IMR-90 (cell line): Measurements from ENCODE around the gene FAM193A. TPM values are rescaled to one million over a fixed set of nuclear protein-coding genes. Genes with fewer than 3 reads are reported as not detected.

Experiments
- ATAC-seq: fragments of 200-7000 bp; cut with Tn5 transposase; 2 replicates; pipeline ENCODE4 v1.9.1; 2020; ENCODE audit warnings: low read depth, mild to moderate bottlenecking, moderate library complexity
- BruUV-seq: library from RNA; stranded (reverse); fragments of 400-500 nt; replicated peaks from 2 replicates; lab custom pipeline; 2021; lab: Mats Ljungman, UMichigan
- CTCF ChIA-PET: fragments of 300-600 bp; formaldehyde crosslinking; extraction: SDS; loops from one replicate; lab custom pipeline; 2021; ENCODE audit warnings: antibody characterized with exemption; lab: Yijun Ruan, JAX
- POLR2A ChIA-PET: fragments of 300-600 bp; sonication (Branson Sonifier 250); formaldehyde crosslinking; loops from one replicate; lab custom pipeline; 2022; ENCODE audit warnings: antibody characterized with exemption; ENCODE audit not compliant: unreplicated experiment; lab: Charles Lee
- DNase-seq: peaks from one replicate; pipeline ENCODE4 v3.0.0; 2013
- H2AFZ ChIP-seq: replicated peaks from 2 replicates; pipeline ENCODE3; 2013; ENCODE audit warnings: low read length, mild to moderate bottlenecking; ENCODE audit not compliant: poor library complexity
- H2AK5ac ChIP-seq: 2 replicates; pipeline ENCODE4 v1.6.1; 2013; ENCODE audit warnings: low read depth, low read length, inconsistent platforms
- H2AK9ac ChIP-seq: replicated peaks from 2 replicates; pipeline ENCODE3; 2013; ENCODE audit warnings: mild to moderate bottlenecking, low read depth, low read length, moderate library complexity; ENCODE audit not compliant: poor library complexity
- H2BK120ac ChIP-seq: 2 replicates; pipeline ENCODE4 v1.6.1; 2013; ENCODE audit warnings: low read depth, low read length, inconsistent platforms
- H2BK15ac ChIP-seq: 3 replicates; pipeline ENCODE4 v1.6.1; 2013; ENCODE audit warnings: low read depth, low read length, inconsistent platforms
- H2BK20ac ChIP-seq: 2 replicates; pipeline ENCODE4 v1.6.1; 2013; ENCODE audit warnings: low read depth, mild to moderate bottlenecking, inconsistent platforms, low read length, moderate library complexity
- H2BK5ac ChIP-seq: 2 replicates; pipeline ENCODE4 v1.6.1; 2013; ENCODE audit warnings: mild to moderate bottlenecking, low read depth, low read length, inconsistent platforms; ENCODE audit not compliant: poor library complexity, severe bottlenecking
- H3K14ac ChIP-seq: replicated peaks from 2 replicates; pipeline ENCODE4 v1.6.1; 2013; ENCODE audit warnings: low read depth, low read length, inconsistent platforms
- H3K18ac ChIP-seq: 2 replicates; pipeline ENCODE4 v1.6.1; 2013; ENCODE audit warnings: low read depth, low read length, control low read depth
- H3K23ac ChIP-seq: 2 replicates; pipeline ENCODE4 v1.6.1; 2013; ENCODE audit warnings: low read depth, low read length, inconsistent platforms
- H3K27ac ChIP-seq: 2 replicates; pipeline ENCODE4 v1.5.1; 2013; ENCODE audit warnings: mild to moderate bottlenecking, control low read depth, low read length; ENCODE audit not compliant: insufficient read depth
- H3K27me3 ChIP-seq: 2 replicates; pipeline ENCODE4 v1.6.1; 2013; ENCODE audit warnings: low read length; ENCODE audit not compliant: control insufficient read depth, insufficient read depth
- H3K36me3 ChIP-seq: 2 replicates; pipeline ENCODE4 v1.6.1; 2013; ENCODE audit warnings: low read length, mixed read lengths; ENCODE audit not compliant: control insufficient read depth, insufficient read depth
- H3K4ac ChIP-seq: 2 replicates; pipeline ENCODE4 v1.6.1; 2013; ENCODE audit warnings: low read depth, low read length, inconsistent platforms
- H3K4me1 ChIP-seq: 2 replicates; pipeline ENCODE4 v1.6.1; 2013; ENCODE audit warnings: low read length, mixed read lengths; ENCODE audit not compliant: control insufficient read depth, insufficient read depth
- H3K4me2 ChIP-seq: 2 replicates; pipeline ENCODE4 v1.6.1; 2013; ENCODE audit warnings: low read depth, mild to moderate bottlenecking, control low read depth, low read length, moderate library complexity
- H3K4me3 ChIP-seq: 2 replicates; pipeline ENCODE4 v1.5.1; 2013; ENCODE audit warnings: low read depth, mild to moderate bottlenecking, control low read depth, low read length, moderate library complexity; ENCODE audit not compliant: insufficient read depth
- H3K56ac ChIP-seq: 2 replicates; pipeline ENCODE4 v1.6.1; 2013; ENCODE audit warnings: low read length, inconsistent platforms; ENCODE audit not compliant: insufficient read depth; ENCODE audit errors: extremely low read depth
- H3K79me1 ChIP-seq, 2 experiments: 2 replicates each; pipeline ENCODE4 v1.6.1; 2013; ENCODE audit warnings: low read length in 2 of 2, inconsistent platforms in 1 of 2, low read depth in 1 of 2
- H3K9ac ChIP-seq: 2 replicates; pipeline ENCODE4 v1.6.1; 2013; ENCODE audit warnings: low read depth, low read length, control low read depth
- H3K9me1 ChIP-seq: 2 replicates; pipeline ENCODE4 v1.6.1; 2013; ENCODE audit warnings: low read length, inconsistent platforms; ENCODE audit not compliant: insufficient read depth
- H3K9me3 ChIP-seq: 2 replicates; pipeline ENCODE4 v1.6.1; 2013; ENCODE audit warnings: low read length; ENCODE audit not compliant: control insufficient read depth, insufficient read depth
- H4K20me1 ChIP-seq: 2 replicates; pipeline ENCODE4 v1.6.1; 2013; ENCODE audit warnings: low read length, inconsistent platforms; ENCODE audit not compliant: insufficient read depth
- H4K5ac ChIP-seq: 2 replicates; pipeline ENCODE4 v1.6.1; 2013; ENCODE audit warnings: mild to moderate bottlenecking, low read depth, low read length, control low read depth
- H4K8ac ChIP-seq, 2 experiments: 2 replicates each; pipeline ENCODE4 v1.6.1; 2013; ENCODE audit warnings: low read depth in 2 of 2, low read length in 2 of 2, control low read depth in 1 of 2, inconsistent platforms in 1 of 2
- H4K91ac ChIP-seq: 2 replicates; pipeline ENCODE4 v1.6.1; 2013; ENCODE audit warnings: low read depth, low read length, inconsistent platforms; ENCODE audit not compliant: insufficient read depth
- NFE2L2 ChIP-seq: fragments of 150-350 bp; IDR thresholded peaks from 2 replicates; pipeline ENCODE4 v1.6.1; 2016; ENCODE audit warnings: low read depth, mild to moderate bottlenecking, low read length
- SMC3 ChIP-seq: fragments of 150-350 bp; IDR thresholded peaks from 2 replicates; pipeline ENCODE4 v1.6.1; 2016; ENCODE audit warnings: low read depth, mild to moderate bottlenecking, antibody characterized with exemption, low read length, moderate library complexity
- WGBS, 2 experiments: methylation state at CpG; one replicate each; pipeline versions ENCODE4 v1.1.5 to v1.1.7; 2013; ENCODE audit warnings: missing lambda C conversion rate in 2 of 2; ENCODE audit not compliant: insufficient read length in 1 of 2; ENCODE audit errors: extremely low coverage in 2 of 2; 5-methylcytosine and 5-hydroxymethylcytosine counted together
- dilution Hi-C: fragments of 300-500 bp; cut with HindIII; formaldehyde crosslinking; loops from one replicate; pipeline ENCODE4 v1.14.3; 2018; ENCODE audit warnings: low sequenced_read_pairs; ENCODE audit not compliant: unreplicated experiment
- in situ Hi-C: fragments of 300-500 bp; cut with MboI; formaldehyde crosslinking; loops from 3 replicates; pipeline ENCODE4 v1.14.3; 2019; ENCODE audit warnings: low sequenced_read_pairs, inconsistent platforms, mixed read lengths
- intact Hi-C: fragments of 100-400 bp; cut with micrococcal nuclease; formaldehyde crosslinking; loops from 2 replicates; pipeline ENCODE4 v1.10.0; 2022
- polyA plus RNA-seq, 3 experiments: library from polyadenylated mRNA; depleted of rRNA; stranded (reverse); fragments of >200 nt; gene quantifications; 2 replicates each; pipeline ENCODE4 v1.2.3, GENCODE V29; 2012; ENCODE audit warnings: low replicate concordance in 1 of 3
- total RNA-seq: library from RNA; depleted of rRNA; stranded (reverse); fragments of >200 nt; gene quantifications from 2 replicates; pipeline ENCODE4 v1.2.3, GENCODE V29; 2012

Gene FAM193A
- total and polyA plus RNA-seq, 2 of the 4 experiments (the other 2 are of a cell fraction): 6.8 to 11.0 TPM

DNA sequence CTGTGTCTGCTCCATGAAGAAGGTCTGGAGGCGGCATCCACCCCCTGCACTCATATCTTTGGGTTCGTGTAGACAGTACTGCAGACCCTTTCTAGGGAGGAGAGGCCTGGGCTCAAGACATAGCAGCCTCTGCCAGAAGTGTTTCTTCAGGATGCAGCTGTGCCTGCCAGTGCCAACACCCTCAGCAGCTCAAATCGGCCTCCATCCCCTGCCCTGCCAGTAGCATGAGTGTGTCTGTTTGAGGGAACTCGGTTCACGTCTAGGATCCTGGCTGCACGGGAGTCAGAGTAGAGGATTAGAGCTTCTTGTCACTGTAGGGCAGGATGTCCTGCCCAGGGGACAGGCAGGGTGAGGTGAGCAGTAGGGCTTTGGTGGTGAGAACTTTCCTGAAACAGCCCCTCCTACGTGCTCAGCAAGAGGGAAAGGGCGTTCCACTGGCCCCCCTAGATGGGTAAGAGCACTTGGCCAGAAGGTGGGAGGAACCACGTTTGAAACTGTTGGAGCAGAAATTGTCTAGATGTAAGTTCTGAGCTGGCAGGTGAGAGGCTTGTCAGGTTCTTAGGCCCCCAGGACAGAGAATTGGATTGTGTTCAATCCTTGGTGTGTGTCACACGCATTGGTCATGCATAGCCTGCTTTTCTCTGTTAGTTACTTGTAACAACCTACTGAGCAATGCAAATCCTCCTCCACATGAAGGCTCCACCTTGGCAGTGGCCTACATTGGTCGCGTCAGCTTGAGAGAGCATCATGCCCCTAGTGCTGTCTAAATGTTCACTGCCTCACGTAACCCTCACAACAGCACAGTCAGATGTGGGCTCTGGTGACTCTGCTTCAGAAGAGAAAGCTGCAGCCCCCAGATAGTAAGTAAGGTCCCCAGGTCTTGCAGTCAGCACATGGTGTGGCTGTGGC lies 25.8 kb upstream of the FAM193A start:
- Histone ChIP-seq H2AK5ac (no peak overlapping the region), H3K9ac (no peak overlapping the region), H2AFZ (no peak overlapping the region), H3K56ac (no peak overlapping the region), H3K23ac (no peak overlapping the region), H4K8ac (no peak overlapping the region), H3K4me1 (no peaks in the 10 kb centered on the region), H3K79me1 (peaks cover 32 to 68% of the 10 kb centered on the region in 2 experiments), H2BK120ac (no peak overlapping the region), H3K9me3 (no peaks in the 10 kb centered on the region), H3K9me1 (peaks cover 3% of the 10 kb centered on the region; the same call in 1 of the 2 replicates), H2AK9ac (no peak overlapping the region), H3K14ac (no peak overlapping the region), H3K27ac (no peak overlapping the region), H2BK20ac (no peak overlapping the region), H4K91ac (no peak overlapping the region), H4K5ac (no peak overlapping the region), H3K27me3 (no peaks in the 10 kb centered on the region), H3K4ac (no peak overlapping the region), H3K4me3 (no peak overlapping the region), H3K18ac (no peak overlapping the region), H3K4me2 (no peak overlapping the region), H2BK15ac (no peak overlapping the region), H3K36me3 (peaks cover 64% of the 10 kb centered on the region), H4K20me1 (peaks cover 30% of the 10 kb centered on the region), H2BK5ac (no peak overlapping the region)
- no TSS peak for BruUV-seq
- WGBS, 2 experiments: 100% methylated on average over 2 of the region's 13 CpGs; no CpG with 5 or more reads in 1 of the 2 experiments
- ChIA-PET POLR2A (no interaction called here), CTCF (interaction anchor here (0.5 kb wide), 1 partner anchor 18 kb away, joined by 3 read pairs; no protein-coding TSS in a partner anchor)
- dilution Hi-C loops (no loop called here), intact Hi-C loops (no loop called here), in situ Hi-C loops (no loop called here)
- ATAC-seq: no peak
- no peak for DNase-seq
- TF ChIP-seq SMC3: no peak
- TF ChIP-seq NFE2L2: no peak
